Measurements from ENCODE around the gene HOXA6.

DNA sequence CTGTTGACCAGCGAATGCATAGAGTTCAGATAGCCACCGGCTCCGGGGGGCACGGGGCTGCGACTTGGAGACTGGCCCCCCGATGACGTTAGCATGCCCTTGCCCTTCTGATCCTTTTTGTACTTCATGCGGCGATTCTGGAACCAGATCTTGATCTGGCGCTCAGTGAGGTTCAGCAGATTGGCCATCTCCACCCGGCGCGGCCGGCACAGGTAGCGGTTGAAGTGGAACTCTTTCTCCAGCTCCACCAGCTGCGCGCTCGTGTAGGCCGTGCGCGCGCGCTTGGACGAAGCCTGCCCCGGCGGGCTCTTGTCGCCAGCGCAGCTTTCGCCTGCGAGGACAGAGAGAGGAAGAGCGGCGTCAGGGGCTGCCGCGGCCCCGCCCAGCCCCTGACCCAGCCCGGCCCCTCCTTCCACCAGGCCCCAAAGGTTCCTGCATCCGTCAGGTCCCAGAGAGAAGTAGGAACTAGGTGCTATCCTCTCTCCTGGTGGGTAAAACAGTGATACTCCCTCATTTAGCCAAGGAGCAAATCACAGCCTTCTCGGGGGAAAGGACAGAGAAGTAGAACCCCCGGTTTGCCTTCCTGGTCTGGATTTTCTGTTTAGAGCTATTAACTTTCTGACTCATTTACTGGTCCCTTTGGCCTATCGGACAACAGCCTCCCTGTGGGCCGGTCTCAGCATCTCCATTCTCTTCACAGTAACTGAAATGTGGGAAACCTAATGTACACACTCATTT, 39.0 kb downstream of the HOXA6 start:
- TF ChIP-seq, protein P1, sequence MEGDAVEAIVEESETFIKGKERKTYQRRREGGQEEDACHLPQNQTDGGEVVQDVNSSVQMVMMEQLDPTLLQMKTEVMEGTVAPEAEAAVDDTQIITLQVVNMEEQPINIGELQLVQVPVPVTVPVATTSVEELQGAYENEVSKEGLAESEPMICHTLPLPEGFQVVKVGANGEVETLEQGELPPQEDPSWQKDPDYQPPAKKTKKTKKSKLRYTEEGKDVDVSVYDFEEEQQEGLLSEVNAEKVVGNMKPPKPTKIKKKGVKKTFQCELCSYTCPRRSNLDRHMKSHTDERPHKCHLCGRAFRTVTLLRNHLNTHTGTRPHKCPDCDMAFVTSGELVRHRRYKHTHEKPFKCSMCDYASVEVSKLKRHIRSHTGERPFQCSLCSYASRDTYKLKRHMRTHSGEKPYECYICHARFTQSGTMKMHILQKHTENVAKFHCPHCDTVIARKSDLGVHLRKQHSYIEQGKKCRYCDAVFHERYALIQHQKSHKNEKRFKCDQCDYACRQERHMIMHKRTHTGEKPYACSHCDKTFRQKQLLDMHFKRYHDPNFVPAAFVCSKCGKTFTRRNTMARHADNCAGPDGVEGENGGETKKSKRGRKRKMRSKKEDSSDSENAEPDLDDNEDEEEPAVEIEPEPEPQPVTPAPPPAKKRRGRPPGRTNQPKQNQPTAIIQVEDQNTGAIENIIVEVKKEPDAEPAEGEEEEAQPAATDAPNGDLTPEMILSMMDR (IDR thresholded peaks at IDR 0.05; ENCODE audit: extremely low read depth in 1 of 2, insufficient read depth in 1 of 2, low read depth in 1 of 2, low read length in 2 of 2) = peak in 1 of 2 donors; percentile 8
- TF ChIP-seq POLR2A (IDR thresholded peaks at IDR 0.05; ENCODE audit: low read depth, low read length) (peak; percentile 44), GATA2 (IDR thresholded peaks at IDR 0.05; ENCODE audit: insufficient read depth, insufficient read length, low read depth, low read length) (no peak)

Measured in endothelial cell of umbilical vein (primary cell).